ENCODE results near the gene TEAD1. TPM values are rescaled to one million over a fixed set of nuclear protein-coding genes. Genes with fewer than 3 reads are reported as not detected.

Gene TEAD1
- total and polyA plus RNA-seq, 4 donors = 9.1 to 38.4 (median 10.7) TPM

GRCh38 chr11:12704049-12704448, 29.8 kb downstream of the TEAD1 start:
- H3K36me3 ChIP-seq (ENCODE audit: control insufficient read depth in 4 of 4, insufficient read depth in 3 of 4, low read depth in 1 of 4, low read length in 3 of 4) = no peaks in the 10 kb centered on the region
- DNase-seq (ENCODE audit: low spot score) = no peak
- peaks cover 14 to 29% (median 22%) of the 10 kb centered on the region in 4 donors for H3K4me1 ChIP-seq (ENCODE audit: control insufficient read depth in 4 of 4, insufficient read depth in 4 of 4, low read length in 3 of 4)
- H3K27ac ChIP-seq (ENCODE audit: low read depth in 1 of 2, low read length in 2 of 2) = no peak overlapping the region
- no peak for TF ChIP-seq HNF4A (conservative IDR thresholded peaks at IDR 0.05)
- TF ChIP-seq TAF1 (conservative IDR thresholded peaks at IDR 0.05) = no peak
- TF ChIP-seq HNF4G (IDR thresholded peaks at IDR 0.05) = no peak
- no peak for TF ChIP-seq FOXA1 (IDR thresholded peaks at IDR 0.05)
- no peak for TF ChIP-seq ATF3 (IDR thresholded peaks at IDR 0.05)
- TF ChIP-seq EGR1 (IDR thresholded peaks at IDR 0.05; ENCODE audit: low read depth in 2 of 2) = no peak
- no peak for TF ChIP-seq JUND (IDR thresholded peaks at IDR 0.05)
- H3K9ac ChIP-seq (ENCODE audit: low read depth in 1 of 2, low read length in 2 of 2) = no peak overlapping the region
- H3K27me3 ChIP-seq (ENCODE audit: control insufficient read depth in 4 of 4, insufficient read depth in 4 of 4, low read length in 3 of 4) = no peaks in the 10 kb centered on the region
- WGBS = 86% methylated on average over 4 of the region's 4 CpGs
- no peak overlapping the region for H3K4me3 ChIP-seq (ENCODE audit: low read depth in 1 of 3, low read length in 3 of 3)
- H3K9me3 ChIP-seq (ENCODE audit: control insufficient read depth in 4 of 4, low read length in 3 of 4) = no peaks in the 10 kb centered on the region

- Histone ChIP-seq H3K4me1 (ENCODE audit: control insufficient read depth in 4 of 4, insufficient read depth in 4 of 4, low read length in 3 of 4) (peaks cover 14 to 29% (median 22%) of the 10 kb centered on the region in 4 donors), H3K36me3 (ENCODE audit: control insufficient read depth in 4 of 4, insufficient read depth in 3 of 4, low read depth in 1 of 4, low read length in 3 of 4) (no peaks in the 10 kb centered on the region), H3K27me3 (ENCODE audit: control insufficient read depth in 4 of 4, insufficient read depth in 4 of 4, low read length in 3 of 4) (no peaks in the 10 kb centered on the region), H3K4me3 (ENCODE audit: low read depth in 1 of 3, low read length in 3 of 3) (no peak overlapping the region), H3K9me3 (ENCODE audit: control insufficient read depth in 4 of 4, low read length in 3 of 4) (no peaks in the 10 kb centered on the region), H3K27ac (ENCODE audit: low read depth in 1 of 2, low read length in 2 of 2) (peak overlapping the region; percentile 70 to 76), H3K9ac (ENCODE audit: low read depth in 1 of 2, low read length in 2 of 2) (peak overlapping the region in 1 of 2 donors; percentile 35)
- DNase-seq (ENCODE audit: low spot score) = no peak
- peak; percentile 88 for TF ChIP-seq ATF3 (IDR thresholded peaks at IDR 0.05)
- peak; percentile 18 for TF ChIP-seq NR2F2 (IDR thresholded peaks at IDR 0.05)
- peak; percentile 75 for TF ChIP-seq SP1 (IDR thresholded peaks at IDR 0.05)
- peak; percentile 91 to 94 for TF ChIP-seq RXRA (IDR thresholded peaks at IDR 0.05)
- peak; percentile 63 for TF ChIP-seq REST (IDR thresholded peaks at IDR 0.05)
- peak; percentile 69 to 85 for TF ChIP-seq HNF4A (conservative IDR thresholded peaks at IDR 0.05)
- TF ChIP-seq FOXA2 (IDR thresholded peaks at IDR 0.05) = peak; percentile 80
- peak; percentile 78 for TF ChIP-seq ZBTB33 (IDR thresholded peaks at IDR 0.05)
- TF ChIP-seq HNF4G (IDR thresholded peaks at IDR 0.05) = no peak
- no peak for TF ChIP-seq CTCF (IDR thresholded peaks at IDR 0.05; ENCODE audit: low read depth, low read length, missing input control)
- TF ChIP-seq GABPA (IDR thresholded peaks at IDR 0.05 in 1 of 2, conservative IDR thresholded peaks at IDR 0.05 in 1 of 2) = no peak
- peak; percentile 59 to 64 for TF ChIP-seq RAD21 (IDR thresholded peaks at IDR 0.05)
- peak in 1 of 2 donors; percentile 75 for TF ChIP-seq EGR1 (IDR thresholded peaks at IDR 0.05; ENCODE audit: low read depth in 2 of 2)
- TF ChIP-seq YY1 (IDR thresholded peaks at IDR 0.05) = peak; percentile 54
- TF ChIP-seq TAF1 (conservative IDR thresholded peaks at IDR 0.05) = no peak
- peak; percentile 55 to 70 for TF ChIP-seq JUND (IDR thresholded peaks at IDR 0.05)
- peak; percentile 50 for TF ChIP-seq MAX (IDR thresholded peaks at IDR 0.05)
- TF ChIP-seq FOXA1 (IDR thresholded peaks at IDR 0.05) = no peak
- 21% methylated on average over 3 of the region's 3 CpGs for WGBS
These were observed 31.7 kb downstream of the TEAD1 start for GRCh38 chr11:12705874-12706273.

Data from liver (tissue), 9 donors.